ENCODE results near the gene TNNC1.

The TNNC1 gene

GRCh38 chr3:52402706-52403270 lies 51.1 kb downstream of the TNNC1 start:
- in situ Hi-C loops (cut with MboI; ENCODE audit: low sequenced_read_pairs): no loop called here

- in situ Hi-C loops (cut with MboI; ENCODE audit: low sequenced_read_pairs): no loop called here
Observed at GRCh38 chr3:52402101-52402521, 51.7 kb downstream of the TNNC1 start.

GRCh38 chr3:52401551-52401950 lies 52.3 kb downstream of the TNNC1 start:
- in situ Hi-C loops (cut with MboI; ENCODE audit: low sequenced_read_pairs): no loop called here
